ENCODE measurements around the gene HHAT. TPM values are rescaled to one million over a fixed set of nuclear protein-coding genes. Genes with fewer than 3 reads are reported as not detected.
"Not testable (repeated sequence)": the region's sequence is repeated elsewhere in the genome, so short reads cannot be mapped to it uniquely, and the experiment has no call there.

HHAT gene
- polyA plus RNA-seq, 10 donors, result 3.5 to 6.0 (median 4.5) TPM

DNA sequence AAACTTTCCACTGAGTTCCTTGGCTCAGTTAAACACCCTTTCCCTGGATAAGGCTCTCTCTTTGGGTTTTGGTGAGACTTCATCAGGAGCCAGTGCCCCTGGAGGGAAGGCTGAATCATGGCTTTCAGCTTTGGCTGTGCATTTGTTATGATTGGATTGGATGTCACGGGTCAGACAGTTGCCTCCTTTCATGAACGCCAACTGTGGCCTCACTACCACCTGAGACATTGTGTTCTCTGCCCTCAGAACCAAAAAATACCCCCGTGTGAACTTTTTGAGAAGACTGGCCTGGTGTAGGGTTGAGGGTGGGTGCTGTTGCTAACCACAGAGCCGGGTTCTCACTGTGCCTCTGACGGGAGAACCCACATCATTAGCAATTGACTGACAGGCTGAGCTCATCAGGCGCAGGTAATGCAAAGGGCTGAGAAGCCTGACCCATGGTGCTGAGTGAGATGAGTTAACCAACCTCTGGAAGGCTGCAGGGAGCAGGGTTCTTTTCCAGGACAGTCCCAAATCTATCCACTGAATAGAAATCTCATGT, 65.6 kb downstream of the HHAT start:
- DNase-seq, result no peak

DNA sequence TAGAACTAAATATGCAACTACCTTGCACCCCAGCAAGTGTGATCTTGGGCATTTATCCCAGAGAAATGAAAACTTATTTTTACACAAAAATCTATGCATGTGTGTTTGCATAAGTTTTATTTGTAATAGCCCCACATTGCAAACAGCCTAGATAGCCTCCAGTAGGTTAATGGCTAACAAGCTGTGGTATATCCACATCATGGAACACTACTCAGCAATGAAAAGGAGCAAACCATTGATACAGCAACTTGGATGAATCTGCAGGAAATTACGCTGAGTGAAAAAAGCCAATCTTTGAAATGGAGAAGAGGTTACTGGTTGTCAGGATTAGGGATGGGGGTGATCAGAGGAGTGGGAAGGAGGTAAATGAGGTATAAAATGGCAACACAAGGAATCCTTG, 67.8 kb downstream of the HHAT start:
- no peak for DNase-seq

- no peak for DNase-seq
Observed at GRCh38 chr1:210397252-210397651, 68.5 kb downstream of the HHAT start.

GRCh38 chr1:210397681-210398080, 69.0 kb downstream of the HHAT start:
- no peak for DNase-seq

DNA sequence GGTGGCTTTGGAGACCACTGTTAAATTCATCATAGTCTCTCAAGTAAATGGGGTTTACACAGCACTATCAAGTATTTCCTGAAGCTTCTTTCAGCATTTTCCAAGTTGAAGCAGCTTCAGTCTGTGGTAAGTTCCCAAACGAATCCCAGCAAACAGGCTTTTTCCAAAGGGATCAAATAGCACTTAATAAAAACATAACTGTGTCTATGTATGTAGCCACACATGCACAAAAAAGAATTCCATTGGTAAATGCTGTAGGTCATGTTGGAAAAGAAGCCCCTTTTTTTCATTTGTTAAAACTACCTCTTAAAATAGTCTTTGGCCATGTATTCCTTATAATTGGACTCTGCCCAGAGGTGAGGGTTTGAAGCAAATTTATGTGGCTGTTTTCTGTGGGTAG, 69.8 kb downstream of the HHAT start:
- DNase-seq, result peak in 2 of 3 donors; percentile 25 to 41

DNA sequence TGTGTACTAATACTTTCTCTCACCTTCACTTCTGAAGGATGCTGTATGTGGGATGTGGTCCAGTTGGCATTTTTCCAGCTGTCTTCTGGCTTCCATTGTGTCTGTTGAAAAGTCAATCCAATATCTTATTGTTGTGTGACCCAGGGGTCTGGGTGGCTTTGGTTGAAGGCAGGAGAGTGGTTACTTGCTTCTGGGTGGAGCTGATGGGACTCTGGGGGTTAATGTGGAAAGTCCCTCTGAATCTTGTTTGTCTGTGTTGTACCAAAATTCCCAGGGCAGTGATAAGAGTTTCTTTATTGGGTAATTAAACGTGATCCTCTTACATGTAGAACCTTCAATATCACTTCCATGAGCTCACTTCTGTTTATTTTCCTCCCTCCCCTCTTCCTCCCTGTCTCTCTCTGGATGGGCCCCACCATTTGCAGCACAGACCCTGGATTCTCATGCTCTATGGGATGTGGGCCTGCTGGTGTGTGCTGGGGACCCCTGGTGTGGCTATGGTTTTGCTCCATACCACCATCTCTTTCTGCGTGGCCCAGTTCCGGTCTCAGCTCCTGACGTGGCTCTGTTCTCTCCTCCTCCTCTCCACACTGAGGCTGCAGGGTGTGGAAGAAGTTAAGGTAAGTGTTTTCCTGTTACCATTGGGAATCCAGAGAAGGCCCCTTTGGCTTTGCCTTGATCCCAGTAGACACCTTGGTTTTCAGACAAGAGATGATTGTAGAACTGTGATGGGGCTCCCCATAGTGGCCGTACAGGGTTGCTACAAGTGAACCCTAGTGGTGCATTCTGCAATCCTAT, 71.5 kb downstream of the HHAT start:
- DNase-seq, result peak; percentile 31 to 53 (median 47)

DNA sequence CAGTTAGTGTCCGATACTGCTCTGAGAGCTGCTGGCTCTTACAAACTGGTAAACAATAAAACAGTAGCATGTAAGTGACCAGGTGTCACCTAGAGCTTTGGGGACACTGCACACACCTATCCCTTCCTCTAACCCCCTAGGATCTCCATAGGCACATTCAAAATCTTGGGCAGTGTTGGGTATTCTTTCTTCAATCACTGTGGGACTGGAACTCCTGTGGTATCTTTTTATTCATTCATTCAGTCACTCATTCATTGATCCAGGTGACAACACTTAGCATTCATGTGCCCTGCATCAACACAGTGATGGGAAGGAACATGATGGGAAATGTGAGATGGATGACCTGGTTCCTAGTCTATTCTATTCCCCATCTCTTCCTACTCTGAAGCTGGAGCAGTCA, 73.9 kb downstream of the HHAT start:
- DNase-seq, result no peak

DNA sequence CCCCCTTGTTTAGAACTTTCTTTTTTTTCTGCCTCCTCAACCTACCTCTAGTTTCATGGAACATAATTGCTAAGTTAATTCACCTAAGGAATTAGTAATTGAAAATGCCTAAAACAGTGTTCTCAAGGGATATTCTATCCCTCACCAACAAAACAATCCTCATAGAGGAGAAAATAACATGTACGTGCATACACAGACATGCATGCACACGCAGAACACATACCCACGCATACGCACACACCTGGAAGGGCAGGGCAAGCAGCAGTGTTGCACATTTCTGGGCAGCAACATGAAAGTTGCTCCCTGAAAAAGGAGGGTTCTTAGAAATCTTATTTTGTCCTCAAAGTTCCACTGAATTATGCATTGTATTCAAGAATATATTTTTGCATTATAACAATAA, 76.6 kb downstream of the HHAT start:
- no peak for DNase-seq

DNA sequence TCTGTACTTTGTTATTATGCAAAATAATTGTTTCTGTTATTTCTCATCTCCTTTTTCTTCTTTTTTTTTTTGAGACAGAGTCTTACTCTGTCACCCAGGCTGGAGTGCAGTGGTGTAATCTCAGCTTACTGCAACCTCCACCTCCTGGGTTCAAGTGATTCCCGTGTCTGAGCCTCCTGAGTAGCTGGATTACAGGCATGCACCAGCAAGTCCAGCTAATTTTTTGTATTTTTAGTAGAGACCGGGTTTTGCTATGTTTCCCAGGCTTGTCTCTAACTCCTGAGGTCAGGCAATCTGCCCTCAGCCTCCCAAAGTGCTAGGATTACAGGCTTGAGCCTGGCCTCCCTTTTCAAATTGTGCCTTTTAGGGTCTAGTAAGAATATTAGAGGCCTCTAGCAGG, 77.6 kb downstream of the HHAT start:
- DNase-seq, result not testable (repeated sequence)

- peak; percentile 51 to 79 (median 76) for DNase-seq
Observed at GRCh38 chr1:210407207-210407886, 78.6 kb downstream of the HHAT start.

DNA sequence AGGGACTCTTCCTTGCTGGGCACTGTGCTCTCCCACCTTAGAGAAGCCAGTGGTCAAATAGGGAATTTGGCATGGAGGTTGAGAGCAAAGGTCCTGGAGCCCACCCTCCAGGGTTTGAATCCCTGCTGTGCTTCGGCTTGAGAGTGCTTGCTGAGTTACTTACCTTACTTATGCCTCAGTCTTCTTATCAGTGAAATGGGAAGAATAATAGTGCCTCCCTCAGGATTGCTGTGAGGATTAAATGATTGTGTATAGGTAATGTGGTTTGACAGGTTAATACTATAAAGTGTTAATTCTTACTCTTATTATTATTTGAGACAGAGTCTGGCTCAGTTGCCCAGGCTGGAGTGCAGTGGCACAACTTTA, 79.2 kb downstream of the HHAT start:
- no peak for DNase-seq

DNA sequence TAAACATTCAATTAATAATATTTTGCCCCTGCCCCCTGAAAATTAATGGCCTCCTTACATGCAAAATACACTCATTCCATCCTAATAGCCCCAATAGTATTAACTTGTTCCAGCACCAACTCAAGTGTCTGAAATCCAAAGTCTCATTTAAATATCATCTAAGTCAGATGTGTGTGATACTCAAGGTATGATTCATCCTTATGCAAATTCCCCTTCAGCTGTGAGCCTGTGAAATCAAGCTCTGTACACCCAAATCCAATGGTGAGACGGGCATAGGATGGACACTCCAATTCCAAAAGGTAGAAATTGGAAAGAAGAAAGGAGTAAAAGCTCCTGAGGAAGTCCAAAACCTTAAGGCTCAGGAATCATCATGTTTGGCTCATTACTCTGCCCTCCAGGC, 83.5 kb downstream of the HHAT start:
- DNase-seq, result no peak

DNA sequence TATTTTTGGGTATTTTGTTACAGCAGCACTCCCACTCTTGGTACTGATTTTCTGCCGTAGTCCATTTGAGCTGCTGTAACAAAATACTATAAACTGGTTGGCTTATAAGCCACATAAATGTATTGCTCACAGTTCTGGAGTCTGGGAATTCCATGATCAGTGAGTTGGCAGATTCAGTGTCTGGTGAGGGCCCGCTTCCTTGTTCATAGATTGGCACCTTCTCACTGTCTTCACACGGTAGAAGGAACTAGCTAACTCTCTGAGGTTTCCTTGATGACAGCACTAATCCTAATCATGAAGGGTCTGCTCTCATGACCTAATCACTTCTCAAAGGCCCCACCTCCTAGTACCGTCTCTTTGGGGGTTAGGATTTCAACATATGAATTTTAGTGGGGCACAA, 85.2 kb downstream of the HHAT start:
- no peak for DNase-seq

GRCh38 chr1:210415846-210416448, 87.2 kb downstream of the HHAT start:
- no peak for DNase-seq

DNA sequence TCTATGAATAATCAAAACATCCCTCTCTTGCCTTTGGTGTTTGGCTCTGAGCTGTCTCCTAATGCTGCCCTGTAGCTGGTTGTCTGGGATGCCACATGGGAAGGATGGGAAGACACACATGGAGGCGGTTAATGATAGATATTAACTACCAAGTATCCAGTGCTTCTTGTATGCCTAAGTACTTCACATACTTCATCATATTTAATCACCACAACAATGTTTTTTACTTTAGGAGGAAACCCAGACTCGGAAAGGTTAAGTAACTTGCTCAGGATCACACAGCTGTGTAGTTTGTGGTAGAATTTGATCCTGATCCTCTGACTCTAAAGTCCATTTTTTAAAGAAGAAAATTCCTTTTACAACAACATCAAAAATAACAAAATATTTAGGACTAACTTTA, 88.0 kb downstream of the HHAT start:
- no peak for DNase-seq

DNA sequence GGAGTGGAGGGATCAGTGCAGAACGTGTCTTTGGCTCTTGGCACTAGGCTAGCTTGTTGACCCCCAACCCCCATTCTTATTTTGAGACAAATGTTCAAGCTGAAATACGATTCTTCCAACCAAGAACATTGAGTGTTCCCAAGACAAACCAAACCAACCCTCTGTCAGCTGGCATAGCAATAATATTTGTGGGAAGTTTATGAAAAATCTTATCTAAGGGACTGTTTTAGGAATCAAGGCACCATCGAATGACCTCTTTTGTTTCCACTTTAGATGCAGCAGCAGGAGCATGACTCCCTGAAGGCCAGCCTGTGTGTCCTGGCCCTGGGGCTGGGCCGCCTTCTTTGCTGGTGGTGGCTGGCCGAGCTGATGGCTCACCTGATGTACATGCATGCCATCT, 89.2 kb downstream of the HHAT start:
- DNase-seq, result no peak

DNA sequence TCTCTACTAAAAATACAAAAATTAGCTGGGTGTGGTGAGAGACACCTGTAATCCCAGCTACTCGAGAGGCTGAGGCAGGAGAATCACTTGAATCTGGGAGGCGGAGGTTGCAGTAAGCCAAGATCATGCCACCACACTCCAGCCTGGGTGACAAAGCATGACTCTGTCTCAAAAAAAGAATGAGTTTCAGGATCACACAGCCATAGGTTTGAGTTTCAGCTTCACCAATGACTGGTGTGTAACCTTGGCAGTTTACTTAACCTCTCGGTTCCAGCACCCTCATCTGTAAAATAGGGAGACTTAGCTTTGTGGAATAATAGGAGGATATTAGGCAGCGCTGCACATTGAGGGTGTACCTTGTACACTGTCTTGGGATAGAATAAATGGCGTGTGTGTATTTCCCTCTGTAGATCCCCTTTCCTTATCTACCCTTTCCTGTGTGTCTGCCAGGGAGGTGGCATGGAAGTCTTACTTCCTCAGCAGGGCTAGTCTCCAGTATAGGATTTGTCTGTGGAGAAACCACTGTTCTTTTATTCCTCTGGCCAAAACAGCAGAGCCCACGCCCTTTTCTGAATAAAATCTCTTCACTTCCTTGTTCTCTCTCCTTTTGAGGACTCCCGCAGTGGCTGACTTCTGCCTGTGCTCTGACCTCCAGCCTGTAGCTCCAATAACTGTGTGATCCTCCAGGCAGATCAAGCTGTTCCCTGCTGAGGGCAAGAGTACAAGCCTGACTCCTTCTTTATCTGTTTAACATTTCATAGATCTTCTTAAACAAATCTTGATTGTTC, 90.4 kb downstream of the HHAT start:
- no peak for DNase-seq

GRCh38 chr1:210426696-210427095, 98.0 kb downstream of the HHAT start:
- not testable (repeated sequence) for DNase-seq

GRCh38 chr1:210428696-210429095, 100.0 kb downstream of the HHAT start:
- DNase-seq, result no peak

DNA sequence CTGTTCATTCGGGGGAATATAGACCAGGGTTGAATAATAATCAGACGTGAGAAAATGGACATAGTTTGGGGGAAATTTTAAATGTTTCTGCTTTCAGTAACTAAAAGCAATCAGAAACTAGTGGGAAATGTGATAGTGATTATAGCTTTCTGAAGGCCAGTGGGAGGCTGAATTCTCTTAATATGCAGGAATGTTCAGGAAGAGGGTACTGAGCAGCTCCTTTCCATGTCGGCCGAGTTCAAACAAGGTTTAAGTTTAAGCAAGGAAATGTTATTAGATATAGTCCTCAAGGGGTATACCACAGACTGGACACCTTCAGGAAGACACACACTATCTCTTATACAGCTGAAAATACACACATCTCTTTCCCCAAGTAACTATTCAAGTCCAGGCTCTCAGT, 105.5 kb downstream of the HHAT start:
- DNase-seq, result no peak

DNA sequence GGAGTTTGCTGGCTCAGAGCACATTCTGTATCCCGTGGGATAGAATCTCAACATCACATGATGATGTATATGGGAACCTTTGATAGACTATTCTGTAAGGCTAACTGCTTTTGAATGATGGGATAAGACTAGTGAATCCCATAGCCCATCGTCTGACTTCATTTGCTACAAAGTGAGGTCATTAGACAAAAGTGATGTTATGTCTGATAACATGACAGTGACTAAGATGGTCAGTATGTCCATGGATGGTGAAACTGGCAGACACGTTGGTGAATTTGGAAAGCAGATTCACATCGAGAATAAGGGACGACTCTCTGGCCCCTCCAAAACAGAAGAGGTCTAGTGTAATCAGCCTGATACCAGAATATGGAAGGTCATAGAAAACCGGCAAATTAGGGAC, 108.4 kb downstream of the HHAT start:
- no peak for DNase-seq

GRCh38 chr1:210437781-210438180, 109.1 kb downstream of the HHAT start:
- DNase-seq, result no peak
